Lung (tissue), 12 donors: ENCODE measurements around the gene METTL26. TPM values are rescaled to one million over a fixed set of nuclear protein-coding genes. Genes with fewer than 3 reads are reported as not detected.

Experiments
- ATAC-seq: fragments of 200-7000 bp; cut with Tn5 transposase; one replicate; pipeline ENCODE4 v1.9.1; 2020; ENCODE audit warnings: moderate number of reproducible peaks; ENCODE audit not compliant: insufficient read depth, low FRiP score
- DNase-seq, 3 donors: peaks; one replicate each; pipeline ENCODE4 v3.0.0-alpha.2; 2013 to 2017
- H3K27ac ChIP-seq, 2 donors: one replicate each; pipeline ENCODE4 v1.5.1; 2013; ENCODE audit warnings: mild to moderate bottlenecking in 2 of 2, moderate library complexity in 2 of 2, control low read depth in 1 of 2, inconsistent platforms in 1 of 2, low read depth in 1 of 2, low read length in 1 of 2
- H3K27me3 ChIP-seq, 3 donors: one replicate each; pipeline ENCODE4 v1.5.1; 2013; ENCODE audit warnings: low read length in 2 of 3; ENCODE audit not compliant: control insufficient read depth in 3 of 3, insufficient read depth in 3 of 3
- H3K36me3 ChIP-seq, 4 donors: one replicate each; pipeline ENCODE4 v1.5.1; 2013; ENCODE audit warnings: low read length in 4 of 4, mild to moderate bottlenecking in 1 of 4, moderate library complexity in 1 of 4; ENCODE audit not compliant: control insufficient read depth in 4 of 4, insufficient read depth in 4 of 4
- H3K4me1 ChIP-seq, 5 donors: one replicate each; pipeline ENCODE4 v1.5.1; 2013; ENCODE audit warnings: low read length in 5 of 5, mild to moderate bottlenecking in 2 of 5, moderate library complexity in 1 of 5; ENCODE audit not compliant: control insufficient read depth in 5 of 5, insufficient read depth in 5 of 5
- H3K4me3 ChIP-seq: one replicate; pipeline ENCODE4 v1.5.1; 2013; ENCODE audit warnings: mild to moderate bottlenecking, control low read depth, moderate library complexity
- H3K9ac ChIP-seq, 2 donors: one replicate each; pipeline ENCODE4 v1.5.1; 2013; ENCODE audit warnings: low read length in 2 of 2, control low read depth in 1 of 2; ENCODE audit not compliant: insufficient read depth in 1 of 2
- H3K9me3 ChIP-seq, 4 donors: one replicate each; pipeline ENCODE4 v1.5.1; 2013; ENCODE audit warnings: low read length in 3 of 4, mild to moderate bottlenecking in 1 of 4, moderate library complexity in 1 of 4; ENCODE audit not compliant: control insufficient read depth in 4 of 4, insufficient read depth in 3 of 4
- CTCF ChIP-seq: IDR thresholded peaks from 2 replicates; pipeline ENCODE4 v1.5.1; 2012; ENCODE audit warnings: mild to moderate bottlenecking; ENCODE audit errors: control extremely low read depth, extremely low read depth
- WGBS, 2 donors: extraction: QIAGEN DNeasy Blood & Tissue Kit; methylation state at CpG; one replicate each; pipeline ENCODE4 v1.1.7; 2013; 5-methylcytosine and 5-hydroxymethylcytosine counted together
- polyA plus RNA-seq, 2 donors: library from polyadenylated mRNA; stranded (reverse); fragments of 200-250 nt; gene quantifications; one replicate each; pipeline ENCODE4 v1.2.1, GENCODE V29; 2013
- total RNA-seq, 2 donors: library from RNA; depleted of rRNA in 1 of 2; stranded (reverse); fragments of >200 nt in 1 of 2; gene quantifications; one replicate each; pipeline ENCODE4 v1.2.1, GENCODE V29; 2014 to 2021
- donor health status: control.
- donor health status: control.
- donor health status: Bipolar disorder and iron deficiency.
- donor health status: healthy.
- donor health status: DM: yes; HTN: yes; CAD: no.

Gene METTL26
- total and polyA plus RNA-seq, 4 donors, result 36.1 to 200 (median 114) TPM

- Histone ChIP-seq H3K27me3 (no peaks in the 10 kb centered on the region), H3K4me1 (peaks cover 0 to 22% (median 4%) of the 10 kb centered on the region in 5 donors), H3K27ac (no peak overlapping the region), H3K4me3 (no peak overlapping the region), H3K36me3 (peaks cover 2 to 46% (median 19%) of the 10 kb centered on the region in 4 donors), H3K9ac (no peak overlapping the region), H3K9me3 (peaks cover 0 to 4% (median 0%) of the 10 kb centered on the region in 4 donors)
- DNase-seq, result no peak
- no peak for TF ChIP-seq CTCF
- 88 to 92% methylated on average over 40 of the region's 40 CpGs for WGBS, 2 donors
- no peak for ATAC-seq
Measured at GRCh38 chr16:671353-672131, 35.4 kb upstream of the METTL26 start.

GRCh38 chr16:670485-671352 lies 34.6 kb upstream of the METTL26 start:
- H3K27ac ChIP-seq, result no peak overlapping the region
- no peak for TF ChIP-seq CTCF
- DNase-seq (no peak), ATAC-seq (no peak)
- peaks cover 0 to 22% (median 4%) of the 10 kb centered on the region in 5 donors for H3K4me1 ChIP-seq
- no peak overlapping the region for H3K9ac ChIP-seq
- H3K4me3 ChIP-seq, result no peak overlapping the region
- peaks cover 0 to 4% (median 0%) of the 10 kb centered on the region in 4 donors for H3K9me3 ChIP-seq
- H3K27me3 ChIP-seq, result no peaks in the 10 kb centered on the region
- 93 to 95% methylated on average over 52 of the region's 52 CpGs for WGBS, 2 donors
- peaks cover 2 to 46% (median 19%) of the 10 kb centered on the region in 4 donors for H3K36me3 ChIP-seq

GRCh38 chr16:669666-670065 lies 33.6 kb upstream of the METTL26 start:
- Histone ChIP-seq H3K4me3 (no peak overlapping the region), H3K9ac (no peak overlapping the region), H3K9me3 (peaks cover 0 to 4% (median 0%) of the 10 kb centered on the region in 4 donors), H3K36me3 (peaks cover 2 to 46% (median 19%) of the 10 kb centered on the region in 4 donors), H3K27me3 (no peaks in the 10 kb centered on the region), H3K27ac (no peak overlapping the region), H3K4me1 (peaks cover 0 to 15% (median 3%) of the 10 kb centered on the region in 5 donors)
- WGBS, 2 donors, result 94 to 96% methylated on average over 10 to 13 of the region's 13 CpGs
- no peak for TF ChIP-seq CTCF
- DNase-seq, result no peak
- ATAC-seq, result no peak
